Kidney epithelial cell (primary cell): ENCODE measurements around the gene FBLN1. TPM values are rescaled to one million over a fixed set of nuclear protein-coding genes. Genes with fewer than 3 reads are reported as not detected.

Experiments used
- DNase-seq: peaks from one replicate; pipeline ENCODE4 v3.0.0-alpha.2; 2010; ENCODE audit warnings: low read depth
- H3K27me3 ChIP-seq: 2 replicates; pipeline ENCODE4 v1.6.0; 2011; ENCODE audit warnings: low read length; ENCODE audit not compliant: control insufficient read depth, insufficient read depth
- H3K36me3 ChIP-seq: 2 replicates; pipeline ENCODE4 v1.5.1; 2011; ENCODE audit warnings: low read length; ENCODE audit not compliant: control insufficient read depth, insufficient read depth
- H3K4me3 ChIP-seq: 2 replicates; pipeline ENCODE4 v1.5.1; 2011; ENCODE audit warnings: low read depth, mild to moderate bottlenecking, control low read depth, low read length
- CTCF ChIP-seq: IDR thresholded peaks from 2 replicates; pipeline ENCODE4 v1.5.1; 2011; ENCODE audit warnings: mild to moderate bottlenecking, moderate library complexity, low read length, control low read depth, inconsistent platforms; ENCODE audit not compliant: insufficient read depth, poor library complexity, severe bottlenecking
- total RNA-seq: library from RNA; depleted of rRNA; stranded (reverse); fragments of >200 nt; gene quantifications from 2 replicates; pipeline ENCODE4 v1.2.3, GENCODE V29; 2015

Gene FBLN1
- total RNA-seq, 1 donor from 2014 or later = 32.8 TPM

GRCh38 chr22:45516923-45517675 is 14.4 kb downstream of the FBLN1 start:
- TF ChIP-seq CTCF = no peak
- no peak overlapping the region for H3K4me3 ChIP-seq
- H3K27me3 ChIP-seq = peaks cover 7% of the 10 kb centered on the region
- H3K36me3 ChIP-seq = no peaks in the 10 kb centered on the region
- no peak for DNase-seq

- TF ChIP-seq CTCF = no peak
- H3K27me3 ChIP-seq = peaks cover 7% of the 10 kb centered on the region
- H3K4me3 ChIP-seq = no peak overlapping the region
- no peak for DNase-seq
- H3K36me3 ChIP-seq = no peaks in the 10 kb centered on the region
Measured at GRCh38 chr22:45518136-45518535, 15.5 kb downstream of the FBLN1 start.

- no peak for DNase-seq
- no peak overlapping the region for H3K4me3 ChIP-seq
- no peak for TF ChIP-seq CTCF
- no peaks in the 10 kb centered on the region for H3K36me3 ChIP-seq
- H3K27me3 ChIP-seq = peaks cover 7% of the 10 kb centered on the region
Measured at GRCh38 chr22:45518580-45518991, 15.9 kb downstream of the FBLN1 start.

GRCh38 chr22:45521178-45521577 is 18.5 kb downstream of the FBLN1 start:
- H3K4me3 ChIP-seq = no peak overlapping the region
- no peak for DNase-seq
- H3K27me3 ChIP-seq = peaks cover 8% of the 10 kb centered on the region
- H3K36me3 ChIP-seq = no peaks in the 10 kb centered on the region
- no peak for TF ChIP-seq CTCF

- no peaks in the 10 kb centered on the region for H3K36me3 ChIP-seq
- TF ChIP-seq CTCF = no peak
- no peak overlapping the region for H3K4me3 ChIP-seq
- H3K27me3 ChIP-seq = peaks cover 6% of the 10 kb centered on the region
- no peak for DNase-seq
Measured at GRCh38 chr22:45522462-45522861, 19.8 kb downstream of the FBLN1 start.

GRCh38 chr22:45524157-45524556 is 21.5 kb downstream of the FBLN1 start:
- Histone ChIP-seq H3K36me3 (no peaks in the 10 kb centered on the region), H3K27me3 (peaks cover 6% of the 10 kb centered on the region), H3K4me3 (no peak overlapping the region)
- no peak for TF ChIP-seq CTCF
- DNase-seq = no peak
